Smooth muscle cell of the brain vasculature (primary cell): ENCODE measurements around the gene LRTM1.

Source experiments
- DNase-seq: peaks from one replicate; pipeline ENCODE4 v3.0.0-alpha.2; 2012; ENCODE audit warnings: low read depth, low spot score

Gene LRTM1

DNA sequence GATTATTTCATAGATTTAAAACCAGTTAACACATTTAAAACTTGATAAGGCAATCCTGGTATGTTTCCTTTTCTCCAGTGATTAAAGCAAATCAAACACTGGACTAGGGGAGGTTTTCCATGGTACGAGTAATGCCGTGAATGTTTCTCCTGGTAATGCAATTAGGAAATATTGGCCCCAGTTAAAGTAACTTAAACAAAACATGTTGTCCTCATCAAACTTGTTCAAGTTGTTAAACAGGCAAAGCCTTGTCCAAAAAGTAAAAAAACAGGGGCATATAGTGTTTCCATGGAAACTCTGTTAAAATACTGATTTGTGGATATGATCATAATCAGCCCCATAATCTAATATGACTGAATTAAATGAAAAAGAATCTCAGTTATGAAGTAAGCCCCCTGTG lies 13.1 kb upstream of the LRTM1 start:
- DNase-seq = no peak

DNA sequence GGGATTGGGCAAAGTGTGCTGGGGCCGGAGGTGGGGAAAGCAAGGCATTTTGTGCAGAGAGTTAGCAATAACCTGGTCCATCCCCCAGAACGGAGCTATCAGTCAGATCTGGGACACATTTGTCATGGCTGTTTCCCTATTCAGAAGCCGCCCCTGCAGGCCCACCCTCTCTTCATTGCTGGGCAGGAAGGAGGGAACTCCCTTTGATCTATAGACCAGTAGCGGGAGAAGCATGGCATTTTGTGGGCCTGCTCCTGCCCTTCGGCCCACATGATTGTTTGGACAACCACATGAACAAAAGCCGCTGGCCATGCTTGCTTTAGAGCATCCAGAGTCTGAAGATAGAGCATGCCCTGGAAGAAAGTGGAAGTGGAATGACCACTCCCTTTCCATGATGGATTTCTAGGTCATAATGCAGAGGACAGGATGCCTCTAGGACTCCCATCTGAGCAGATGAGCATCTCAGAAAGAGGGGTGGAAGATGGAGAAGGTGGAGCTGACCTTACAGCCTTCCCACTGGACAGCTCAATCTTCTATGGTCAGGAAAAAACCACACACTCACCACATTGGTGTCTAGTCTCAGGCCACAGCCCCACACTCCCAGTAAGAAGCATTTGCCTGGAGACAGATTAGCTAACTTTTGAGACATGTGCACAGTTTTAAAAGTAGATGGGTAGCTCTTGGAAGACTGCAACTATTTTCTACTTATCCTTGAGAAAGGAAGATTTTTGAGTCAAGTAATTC lies 11.9 kb upstream of the LRTM1 start:
- no peak for DNase-seq

DNA sequence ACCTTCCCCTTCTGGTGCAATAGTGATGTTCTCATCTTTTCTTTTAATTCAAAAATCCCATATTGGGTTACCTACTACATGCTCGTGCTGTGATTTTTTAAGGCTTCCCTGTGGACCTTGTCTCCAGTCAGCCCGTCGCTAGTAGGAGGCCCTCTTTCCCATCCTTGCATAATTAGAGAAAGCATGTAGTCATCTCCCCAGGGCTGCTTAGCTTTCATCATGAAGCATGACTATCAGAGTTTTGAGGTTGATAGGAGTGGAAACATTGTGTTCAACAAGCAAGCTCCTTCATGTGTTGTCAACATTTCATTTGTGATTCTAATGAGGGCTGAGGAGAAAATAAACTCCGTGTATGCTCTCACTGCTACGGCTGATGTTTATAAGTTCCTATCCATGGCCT lies 8.7 kb upstream of the LRTM1 start:
- no peak for DNase-seq

DNA sequence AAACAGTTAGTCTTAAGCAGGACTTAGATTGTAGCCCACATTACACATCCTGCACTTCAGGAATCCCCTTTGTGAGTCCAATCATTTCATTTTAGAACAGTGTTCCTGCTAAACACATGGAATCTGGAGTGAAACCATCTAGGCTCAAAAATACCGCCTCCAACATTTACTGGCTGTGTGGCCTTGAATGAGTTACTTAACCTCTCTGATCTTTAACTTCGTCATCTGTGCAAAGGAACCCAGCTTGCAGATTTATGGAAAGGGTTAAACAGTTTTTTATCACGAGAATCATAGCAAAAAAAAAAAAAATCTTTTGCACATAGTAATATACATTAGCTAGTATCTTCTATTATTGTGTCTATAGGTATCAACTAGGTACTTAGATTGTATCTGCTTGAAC lies 8.0 kb upstream of the LRTM1 start:
- no peak for DNase-seq

DNA sequence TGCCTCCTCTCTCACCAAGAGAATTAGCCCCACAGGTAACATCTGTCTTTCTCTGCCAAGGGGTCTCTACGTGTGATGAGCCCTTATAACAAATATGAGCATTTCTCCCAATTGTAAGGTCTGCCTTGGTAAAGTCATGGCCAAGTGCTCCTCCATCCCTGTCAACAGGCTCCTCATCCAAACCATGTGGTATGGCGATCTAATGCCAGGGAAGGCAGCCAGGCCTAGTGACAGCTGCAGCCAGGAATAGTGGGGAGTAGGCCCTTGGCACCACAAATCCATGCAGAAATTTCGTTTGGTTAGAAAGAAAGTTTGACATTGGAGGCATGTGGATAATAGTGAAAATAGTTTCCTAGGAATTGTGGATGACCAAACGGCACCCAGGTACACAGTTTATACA lies 4.7 kb upstream of the LRTM1 start:
- DNase-seq = no peak

DNA sequence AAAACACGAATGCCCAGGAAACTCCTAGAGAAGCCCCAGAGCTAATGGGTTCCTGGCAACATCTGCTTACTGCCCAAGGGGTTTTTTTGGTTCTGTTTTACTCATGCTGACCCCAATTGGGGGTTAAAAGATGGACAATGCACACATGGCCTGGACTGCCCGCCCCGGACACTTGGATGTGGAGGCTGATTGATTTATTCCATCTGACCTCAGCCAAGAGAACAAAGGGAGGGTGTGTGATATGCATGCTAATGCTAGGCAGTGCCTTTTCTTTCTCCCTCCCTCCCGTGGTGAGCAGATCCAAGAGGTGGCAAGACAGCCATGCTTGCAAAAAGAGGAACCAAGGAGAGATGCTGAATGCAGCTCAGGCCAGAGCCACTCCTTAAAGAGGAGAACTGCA lies 3.3 kb upstream of the LRTM1 start:
- DNase-seq = no peak

DNA sequence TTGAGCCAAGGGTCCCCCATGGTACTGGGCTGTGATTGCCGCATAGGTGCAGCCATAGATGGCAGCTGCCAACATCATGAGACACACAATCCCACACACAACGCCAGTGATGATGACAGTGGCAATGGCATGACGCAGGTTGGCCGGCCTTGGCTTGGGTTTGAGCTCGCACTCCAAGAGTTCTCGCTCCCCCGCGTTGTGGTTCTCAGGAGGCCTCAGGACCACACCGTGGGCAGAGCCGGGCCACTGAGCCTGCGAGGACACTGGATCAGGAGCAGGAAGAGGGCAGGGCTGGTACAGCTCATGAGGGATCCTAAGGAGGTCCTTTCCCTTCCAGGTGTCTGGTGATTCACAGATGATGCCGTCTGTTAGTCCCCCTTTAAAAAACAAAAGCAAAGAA lies 9.3 kb downstream of the LRTM1 start:
- no peak for DNase-seq

DNA sequence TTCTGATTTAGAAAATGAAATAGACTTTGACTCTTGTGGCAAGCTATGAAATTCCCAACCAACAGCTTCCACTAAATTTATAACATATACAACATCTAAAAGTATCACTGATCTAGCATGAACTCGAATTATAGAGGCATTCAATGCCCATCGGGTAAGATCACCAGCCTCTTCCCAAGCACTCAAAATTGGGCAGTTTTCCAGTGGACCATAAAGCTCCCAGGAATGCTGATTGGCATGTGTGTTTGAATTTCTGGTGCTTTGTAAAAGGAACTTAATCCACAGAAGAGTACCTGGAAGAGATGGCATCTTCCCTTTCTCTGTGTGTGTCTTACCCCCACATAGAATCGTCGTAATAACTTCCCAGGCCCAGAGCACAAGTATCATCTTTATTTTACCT lies 10.0 kb downstream of the LRTM1 start:
- no peak for DNase-seq

DNA sequence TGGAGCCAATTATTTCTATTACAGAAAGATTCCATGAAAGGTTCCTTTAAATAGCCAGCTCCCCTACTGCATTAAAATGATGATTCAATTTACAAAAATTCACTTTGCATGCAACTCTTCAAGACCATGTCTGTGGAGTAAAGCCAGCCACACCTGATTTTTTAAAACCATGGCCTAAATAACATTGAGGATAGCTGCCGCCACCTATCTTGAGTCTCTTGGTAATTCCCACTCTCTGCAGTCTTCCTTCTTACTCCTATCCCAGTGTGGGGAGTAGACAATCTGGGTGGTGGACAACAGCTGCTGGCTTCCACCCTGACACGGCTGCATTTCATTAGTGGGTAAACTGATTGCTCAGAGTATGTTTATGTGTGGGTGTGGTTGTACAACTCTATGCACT lies 10.7 kb downstream of the LRTM1 start:
- DNase-seq = no peak

DNA sequence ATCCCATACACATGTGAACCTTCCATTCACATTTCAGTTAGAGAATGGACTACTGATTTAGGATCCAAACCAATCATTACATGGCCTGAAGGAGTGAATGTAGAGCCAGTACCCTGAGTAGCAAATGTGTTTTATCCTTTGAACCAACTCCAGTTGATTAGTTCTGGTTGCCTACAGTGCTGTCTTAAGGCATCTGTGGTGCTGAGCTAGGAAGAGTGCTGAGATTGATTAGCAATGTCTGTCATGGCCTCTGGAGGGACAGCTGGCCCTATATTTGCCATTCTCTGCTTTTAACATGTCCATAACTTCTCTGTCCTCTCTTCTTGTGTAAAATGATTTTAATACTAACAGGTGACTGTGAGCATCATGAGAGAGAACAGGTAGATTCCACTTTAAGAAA lies 11.1 kb downstream of the LRTM1 start:
- no peak for DNase-seq

DNA sequence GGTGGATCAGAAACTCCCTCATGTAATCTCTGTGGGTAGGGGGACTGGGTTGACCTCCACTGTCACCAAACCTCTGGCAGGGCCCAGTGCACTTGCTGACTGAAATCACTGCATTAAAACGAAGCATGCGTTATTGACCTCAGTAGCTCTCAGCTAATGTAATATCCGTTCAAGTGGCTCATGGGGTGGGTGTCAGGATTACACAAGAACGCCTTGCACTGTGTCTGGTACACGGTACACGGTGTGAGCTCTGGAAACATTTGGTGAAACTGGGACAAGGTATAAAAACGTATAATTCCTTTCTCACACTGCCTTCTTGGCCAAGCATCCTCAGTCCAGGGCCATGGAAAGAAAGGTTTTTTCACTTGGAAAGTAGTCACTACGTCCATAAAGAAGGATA lies 11.9 kb downstream of the LRTM1 start:
- DNase-seq = no peak

DNA sequence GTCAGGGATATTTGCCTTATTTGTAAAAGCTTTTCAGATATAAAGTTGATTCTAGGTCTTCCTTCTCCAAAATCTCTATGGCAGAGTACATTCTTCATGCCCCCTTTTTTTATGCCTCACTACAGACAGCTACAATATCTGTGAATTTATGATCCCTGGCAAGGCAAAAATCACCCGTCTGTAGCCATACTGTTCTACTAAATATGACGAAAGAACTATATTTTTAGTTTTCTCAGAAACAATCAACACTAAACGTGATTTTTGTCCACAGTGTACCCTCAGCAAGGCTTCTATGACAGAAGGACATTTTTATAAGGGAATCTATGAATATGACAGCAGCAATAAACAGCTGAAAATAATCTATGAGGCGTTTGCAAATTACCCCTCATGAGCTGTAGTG lies 12.7 kb downstream of the LRTM1 start:
- DNase-seq = no peak

DNA sequence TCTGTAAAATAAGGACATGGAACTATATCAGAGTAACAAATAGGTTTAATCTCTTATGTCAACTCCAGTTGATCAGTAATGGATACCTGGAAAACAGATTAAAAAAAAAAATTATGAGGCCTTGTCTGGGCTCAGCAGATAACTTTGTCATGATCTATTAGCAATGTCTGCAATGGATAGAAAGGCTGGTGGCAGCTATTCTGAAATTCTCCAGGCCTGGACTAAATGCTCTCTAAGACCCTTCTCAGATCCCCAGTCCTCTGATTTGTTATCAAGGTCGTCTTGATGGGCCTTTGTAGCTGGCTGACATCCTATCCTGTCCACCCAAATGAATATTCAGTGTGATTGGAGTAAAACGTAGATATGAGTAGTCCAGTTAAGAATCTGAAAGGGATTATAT lies 13.7 kb downstream of the LRTM1 start:
- no peak for DNase-seq

DNA sequence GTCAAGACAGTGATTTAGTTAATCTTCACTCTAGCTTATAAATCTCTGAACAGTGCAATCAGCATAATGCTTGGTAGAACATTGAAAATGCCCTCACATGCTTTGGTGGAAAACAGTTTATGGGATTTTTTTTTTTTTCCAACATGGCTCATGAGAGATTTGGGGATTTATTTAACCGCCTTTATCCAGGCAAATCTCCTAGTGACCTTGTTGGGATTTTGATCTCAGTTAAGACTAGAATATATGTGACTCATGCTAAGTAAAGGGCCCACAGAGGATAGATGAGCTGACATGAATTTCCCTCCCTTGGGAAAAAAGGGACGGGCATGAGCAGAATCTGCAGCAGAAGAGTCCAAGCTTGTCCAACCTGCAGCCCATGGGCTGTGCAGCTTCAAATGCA lies 18.7 kb downstream of the LRTM1 start:
- DNase-seq = no peak

DNA sequence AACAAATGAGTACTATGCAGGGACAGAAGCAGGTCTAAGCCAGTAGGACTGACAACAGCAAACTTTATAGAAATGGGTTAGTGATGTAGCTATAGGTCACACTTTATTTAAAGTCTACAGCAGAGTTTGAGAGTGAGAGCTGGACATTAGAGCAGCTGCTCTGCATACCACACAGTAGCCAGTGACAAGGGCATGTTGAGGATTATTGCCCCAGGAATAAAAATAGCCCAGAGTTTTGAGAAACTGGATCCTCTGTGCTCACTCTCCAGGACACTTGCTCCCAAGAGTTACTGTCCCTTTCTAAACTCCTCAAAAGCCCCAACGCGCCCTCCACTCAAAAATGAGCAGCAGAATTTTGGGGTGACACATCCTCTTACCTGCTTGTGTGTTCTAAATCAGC lies 21.1 kb downstream of the LRTM1 start:
- DNase-seq = no peak

DNA sequence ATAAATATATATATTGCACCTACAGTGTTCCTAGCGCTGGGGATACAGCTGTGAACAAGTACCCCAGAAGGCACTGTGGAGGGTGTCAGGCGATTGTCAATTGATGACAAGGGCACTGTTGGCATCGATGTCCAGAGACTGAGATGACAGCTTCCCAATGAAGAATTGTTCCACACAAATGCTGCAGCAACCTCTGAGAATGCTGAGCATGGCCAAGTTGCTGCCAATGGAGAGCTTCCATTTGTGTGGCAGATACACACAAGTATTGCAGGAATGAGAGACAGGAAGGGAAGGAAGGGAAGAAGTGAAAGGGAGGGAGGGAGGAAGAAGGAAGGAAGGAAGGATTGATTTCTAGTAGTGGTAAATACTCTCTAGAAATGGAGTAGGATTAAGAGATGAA lies 21.9 kb downstream of the LRTM1 start:
- DNase-seq = no peak

DNA sequence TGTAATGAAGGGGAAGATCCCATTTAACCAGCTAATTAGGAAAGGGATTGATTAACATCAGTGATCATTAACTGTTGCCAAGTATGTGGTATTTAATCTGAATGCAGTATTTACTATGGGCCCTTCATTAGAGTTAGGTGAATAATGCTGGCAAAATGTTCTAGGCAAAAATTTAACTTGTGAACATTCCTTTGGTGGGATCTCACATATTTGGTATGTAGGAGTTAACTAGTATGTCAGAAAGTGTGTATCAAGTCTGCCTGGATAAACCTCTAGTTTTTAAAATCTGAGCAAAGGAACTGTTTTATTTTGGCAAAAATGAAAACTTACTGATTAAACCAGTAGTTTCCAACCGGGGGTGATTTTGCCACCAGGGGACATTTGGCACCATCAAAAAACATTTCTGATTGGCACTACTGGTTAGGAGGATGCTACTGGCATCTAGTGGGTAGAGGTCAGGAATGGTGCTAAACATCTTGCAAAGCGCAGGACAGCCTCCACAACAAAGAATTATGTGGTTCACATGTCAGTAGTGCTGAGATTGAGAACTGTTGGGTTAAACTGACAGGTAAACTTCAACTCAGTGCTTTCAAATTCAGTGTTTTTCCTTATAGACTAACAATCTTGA lies 22.5 kb downstream of the LRTM1 start:
- no peak for DNase-seq

DNA sequence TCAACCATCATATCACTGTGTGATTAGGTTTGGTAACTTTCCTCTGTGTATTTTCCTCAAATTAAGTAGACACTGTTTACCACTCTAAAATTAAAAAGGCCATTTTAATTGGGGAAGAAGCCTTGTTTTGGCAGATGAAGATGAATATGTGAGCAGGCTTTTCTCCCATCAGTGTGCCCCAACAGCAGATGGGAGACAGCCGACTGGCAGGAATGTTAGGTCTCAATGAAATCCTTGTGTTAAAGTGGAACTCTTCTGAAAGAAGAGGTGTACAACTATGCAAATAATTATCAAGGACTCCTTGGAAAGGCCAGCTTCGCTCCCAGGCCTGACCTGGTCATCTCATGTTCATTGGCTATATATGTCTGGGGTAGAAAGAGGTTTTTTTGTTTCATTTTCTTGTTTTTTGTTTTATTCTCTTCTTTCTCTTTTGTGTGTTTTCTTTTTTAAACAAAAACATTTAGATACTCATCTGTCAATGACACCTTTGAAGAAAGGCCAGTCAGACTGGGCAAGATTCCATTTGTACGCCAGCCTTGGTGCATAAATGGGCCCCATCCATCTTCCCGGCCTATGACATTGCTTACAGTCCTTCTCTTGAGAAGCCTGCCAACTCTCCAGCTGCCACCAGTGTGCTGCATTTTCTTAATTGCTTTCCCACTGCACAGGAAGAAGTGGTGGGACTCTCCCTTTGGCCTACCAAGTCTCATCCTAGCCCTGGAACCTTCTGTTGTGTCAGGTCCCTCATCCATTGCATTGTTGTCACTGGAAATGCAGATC lies 25.8 kb downstream of the LRTM1 start:
- DNase-seq = no peak

DNA sequence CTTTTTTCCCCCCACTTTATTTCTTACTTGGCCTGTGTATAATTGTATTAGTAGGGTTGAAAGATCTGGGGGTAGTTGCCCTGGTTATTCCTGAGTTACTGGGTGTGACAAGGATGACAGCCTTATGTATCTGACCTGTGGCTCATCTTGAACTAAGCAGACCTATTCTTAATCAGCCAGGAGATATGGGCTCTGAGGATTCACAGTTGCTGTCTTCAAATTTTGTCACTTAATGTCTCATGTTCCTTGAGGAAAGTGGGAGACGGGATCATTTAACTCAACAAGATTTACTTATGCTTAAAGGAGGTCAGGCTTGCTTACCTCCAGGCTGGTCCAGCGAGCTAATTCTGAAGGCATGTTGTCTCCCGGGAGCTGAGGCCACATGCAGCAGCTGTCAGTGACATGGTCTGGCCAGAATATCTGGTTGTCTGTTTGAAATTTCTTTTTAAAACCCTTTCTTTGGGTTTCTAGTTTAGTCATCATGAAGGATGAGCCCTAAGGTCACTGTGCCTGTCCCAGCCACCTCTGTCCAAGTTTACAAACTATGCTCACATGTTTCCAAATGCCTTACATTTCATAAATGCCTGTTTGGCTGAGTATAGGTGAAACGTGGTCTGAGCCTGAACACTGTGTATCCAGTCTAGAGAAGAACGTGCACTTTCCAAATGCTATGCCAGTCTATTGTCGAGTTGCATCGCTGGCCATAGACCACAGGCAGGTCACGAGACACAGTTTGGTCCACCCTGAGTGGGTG lies 26.8 kb downstream of the LRTM1 start:
- DNase-seq = no peak

DNA sequence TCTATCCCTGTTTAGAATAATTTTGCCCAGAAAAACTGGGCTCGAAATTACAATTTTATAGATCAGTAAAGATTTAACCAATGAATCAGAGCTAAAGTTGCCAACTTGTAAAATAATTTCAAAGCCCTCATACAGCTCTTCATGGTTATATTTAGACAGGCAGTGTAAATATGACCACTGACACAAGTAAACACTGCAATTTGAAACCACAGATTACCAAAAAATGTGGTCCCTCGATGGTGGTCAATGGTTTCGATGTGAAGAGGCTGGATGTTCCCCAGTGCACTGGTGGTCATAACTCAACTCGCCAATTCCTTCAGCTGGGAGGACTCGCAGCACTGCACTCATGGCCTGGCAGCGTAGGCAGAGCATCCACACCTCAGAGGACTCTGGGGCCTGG lies 28.6 kb downstream of the LRTM1 start:
- DNase-seq = no peak

DNA sequence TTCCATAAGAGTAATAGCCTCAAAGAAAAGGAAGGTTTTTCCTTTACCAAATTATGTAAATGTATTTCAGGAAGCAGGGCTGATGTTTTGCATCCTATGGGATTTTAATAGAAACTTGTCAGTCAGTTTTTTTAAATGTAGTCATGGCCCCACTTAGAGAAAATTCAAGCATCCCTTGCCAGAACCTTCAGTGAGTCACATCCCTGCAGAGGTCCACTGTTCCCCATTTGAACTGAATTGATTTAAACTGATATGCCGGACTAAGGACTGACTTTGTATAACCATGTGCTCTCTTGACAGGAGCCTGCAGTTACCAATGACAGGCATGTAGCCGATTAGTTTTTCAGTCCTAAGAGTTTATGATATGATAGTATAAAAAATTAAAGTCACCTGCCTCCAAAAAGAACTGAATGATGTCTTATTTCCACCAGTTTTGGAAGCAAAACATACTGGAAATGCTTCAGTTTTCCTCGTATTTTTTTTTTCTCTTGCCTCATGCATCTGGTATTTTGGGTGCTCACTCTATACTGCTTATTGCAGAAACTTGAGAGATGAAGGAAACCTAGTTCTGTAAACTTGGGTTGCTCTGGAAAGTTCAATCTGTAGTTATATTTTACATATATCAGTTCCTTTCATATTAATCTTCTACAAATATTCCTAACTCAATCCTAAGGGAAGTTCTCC lies 30.7 kb downstream of the LRTM1 start:
- DNase-seq = no peak

DNA sequence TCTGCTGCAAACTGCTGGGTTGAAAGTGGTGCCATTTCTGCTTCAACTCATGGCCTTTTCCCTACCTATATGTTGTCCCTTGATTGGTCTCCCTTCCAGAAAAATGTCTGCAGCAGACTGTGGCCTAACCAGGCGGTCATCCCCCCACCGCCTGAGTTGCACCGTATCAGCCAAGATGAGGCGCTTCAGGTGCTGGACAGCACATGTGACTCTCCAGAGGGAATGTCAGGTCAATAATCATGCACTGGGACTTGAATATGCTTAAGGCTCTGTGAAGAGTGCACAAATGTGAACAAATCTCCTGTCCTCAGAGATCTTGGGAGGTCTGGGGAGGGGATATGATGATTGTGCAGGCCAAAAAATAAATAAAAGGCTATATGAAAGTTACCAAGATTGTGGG lies 32.2 kb downstream of the LRTM1 start:
- DNase-seq = no peak
